Natural killer cell (primary cell): ENCODE results near the gene TMEM94. TPM values are rescaled to one million over a fixed set of nuclear protein-coding genes. Genes with fewer than 3 reads are reported as not detected.

Experiments used
- ATAC-seq, 3 donors: fragments of 150-1000 bp in 2 of 3; fragments of 200-7000 bp in 1 of 3; cut with Tn5 transposase; 1 replicate in 1 of 3; 2 replicates in 2 of 3; pipeline ENCODE4 v1.10.0; 2021; ENCODE audit warnings: mild to moderate bottlenecking in 2 of 3, moderate library complexity in 2 of 3
- DNase-seq, 2 donors: peaks; one replicate each; pipeline versions ENCODE4 v3.0.0 to v3.0.0-alpha.2; 2013 to 2021; ENCODE audit warnings: mixed read lengths in 1 of 2
- H3K27ac ChIP-seq: one replicate; pipeline ENCODE4 v1.5.1; 2013; ENCODE audit warnings: mild to moderate bottlenecking, low read length
- H3K27me3 ChIP-seq: one replicate; pipeline ENCODE4 v1.6.1; 2013; ENCODE audit warnings: low read length; ENCODE audit not compliant: control insufficient read depth, insufficient read depth
- H3K36me3 ChIP-seq: one replicate; pipeline ENCODE4 v1.6.1; 2013; ENCODE audit warnings: low read length; ENCODE audit not compliant: control insufficient read depth, insufficient read depth
- H3K4me1 ChIP-seq: one replicate; pipeline ENCODE4 v1.6.1; 2013; ENCODE audit warnings: low read length; ENCODE audit not compliant: control insufficient read depth, insufficient read depth
- H3K4me3 ChIP-seq: one replicate; pipeline ENCODE4 v1.5.1; 2013; ENCODE audit warnings: low read length
- H3K9me3 ChIP-seq: one replicate; pipeline ENCODE4 v1.6.1; 2013; ENCODE audit warnings: low read length; ENCODE audit not compliant: control insufficient read depth, insufficient read depth
- H3K27ac Mint-ChIP-seq, 2 donors: one replicate each; pipeline ENCODE4 v1.8.0; 2022; ENCODE audit warnings: mild to moderate bottlenecking in 2 of 2, mixed read lengths in 2 of 2, moderate library complexity in 1 of 2
- H3K27me3 Mint-ChIP-seq, 2 donors: one replicate each; pipeline ENCODE4 v1.8.0; 2022; ENCODE audit warnings: low read depth in 2 of 2, mixed read lengths in 2 of 2
- H3K36me3 Mint-ChIP-seq: one replicate; pipeline ENCODE4 v1.8.0; 2022; ENCODE audit warnings: mixed read lengths
- H3K4me1 Mint-ChIP-seq, 2 donors: one replicate each; pipeline ENCODE4 v1.8.0; 2022; ENCODE audit warnings: mixed read lengths in 2 of 2
- H3K4me3 Mint-ChIP-seq: one replicate; pipeline ENCODE4 v1.8.0; 2022; ENCODE audit warnings: mild to moderate bottlenecking, moderate library complexity, mixed read lengths
- H3K9me3 Mint-ChIP-seq, 2 donors: one replicate each; pipeline ENCODE4 v1.8.0; 2022; ENCODE audit warnings: mixed read lengths in 2 of 2
- CTCF ChIP-seq: fragments of 200-600 bp; IDR thresholded peaks from one replicate; pipeline ENCODE4 v1.8.0; 2022; ENCODE audit warnings: antibody characterized with exemption
- WGBS: methylation state at CpG from one replicate; pipeline ENCODE4 v1.1.7; 2013; ENCODE audit warnings: missing lambda C conversion rate; ENCODE audit not compliant: insufficient coverage; 5-methylcytosine and 5-hydroxymethylcytosine counted together
- intact Hi-C: fragments of 100-400 bp; cut with micrococcal nuclease; formaldehyde crosslinking; loops from one replicate; pipeline ENCODE4 v1.14.2; 2022
- total RNA-seq, 4 donors: library from RNA; stranded (reverse); fragments of 120-200 nt in 1 of 4; gene quantifications; one replicate each; pipeline versions ENCODE4 v1.2.3 to v1.2.4, GENCODE V29; 2013 to 2022

The TMEM94 gene
- total RNA-seq, 3 donors from 2014 or later (not counting 1 experiment from before 2014, with no cell fraction given), result 84.4 to 142 (median 104) TPM

GRCh38 chr17:75505152-75505409, 48.6 kb downstream of the TMEM94 start:
- no peaks in the 10 kb centered on the region for H3K27me3 Mint-ChIP-seq
- no peaks in the 10 kb centered on the region for H3K9me3 Mint-ChIP-seq
- no peak for DNase-seq
- peaks cover 0 to 9% of the 10 kb centered on the region in 2 donors for H3K4me1 Mint-ChIP-seq
- no peak overlapping the region for H3K27ac ChIP-seq
- H3K27me3 ChIP-seq, result no peaks in the 10 kb centered on the region
- H3K9me3 ChIP-seq, result no peaks in the 10 kb centered on the region
- no peak for ATAC-seq
- 90% methylated on average over 4 of the region's 4 CpGs for WGBS
- no peaks in the 10 kb centered on the region for H3K36me3 Mint-ChIP-seq
- H3K36me3 ChIP-seq, result no peaks in the 10 kb centered on the region
- peak overlapping the region; percentile 21 for H3K4me3 Mint-ChIP-seq
- no peak overlapping the region for H3K27ac Mint-ChIP-seq
- no peak overlapping the region for H3K4me3 ChIP-seq
- intact Hi-C loops, result no loop called here
- no peak for TF ChIP-seq CTCF
- H3K4me1 ChIP-seq, result peaks cover 21% of the 10 kb centered on the region

GRCh38 chr17:75505640-75506039, 49.2 kb downstream of the TMEM94 start:
- no peak overlapping the region for H3K27ac ChIP-seq
- H3K4me1 Mint-ChIP-seq, result peaks cover 0 to 9% of the 10 kb centered on the region in 2 donors

GRCh38 chr17:75506134-75506533, 49.7 kb downstream of the TMEM94 start:
- Mint-ChIP-seq H3K27me3 (no peaks in the 10 kb centered on the region), H3K4me3 (no peak overlapping the region), H3K36me3 (no peaks in the 10 kb centered on the region), H3K27ac (no peak overlapping the region), H3K4me1 (peaks cover 0 to 9% of the 10 kb centered on the region in 2 donors), H3K9me3 (no peaks in the 10 kb centered on the region)
- H3K9me3 ChIP-seq, result no peaks in the 10 kb centered on the region
- no peak overlapping the region for H3K27ac ChIP-seq
- H3K4me3 ChIP-seq, result no peak overlapping the region
- no peak for TF ChIP-seq CTCF
- H3K4me1 ChIP-seq, result peaks cover 21% of the 10 kb centered on the region
- ATAC-seq, result no peak
- no peaks in the 10 kb centered on the region for H3K36me3 ChIP-seq
- no peaks in the 10 kb centered on the region for H3K27me3 ChIP-seq
- intact Hi-C loops, result no loop called here
- DNase-seq, result no peak
- WGBS, result 88% methylated on average over 21 of the region's 21 CpGs

More at GRCh38 chr17:75505640-75506039, 49.2 kb downstream of the TMEM94 start:
- no peak for TF ChIP-seq CTCF
- H3K36me3 ChIP-seq, result no peaks in the 10 kb centered on the region
- intact Hi-C loops, result no loop called here
- WGBS, result 91% methylated on average over 15 of the region's 15 CpGs
- H3K4me3 Mint-ChIP-seq, result no peak overlapping the region
- no peak for DNase-seq
- no peak overlapping the region for H3K4me3 ChIP-seq
- H3K27me3 Mint-ChIP-seq, result no peaks in the 10 kb centered on the region
- no peaks in the 10 kb centered on the region for H3K9me3 Mint-ChIP-seq
- no peaks in the 10 kb centered on the region for H3K36me3 Mint-ChIP-seq
- no peak overlapping the region for H3K27ac Mint-ChIP-seq
- peaks cover 21% of the 10 kb centered on the region for H3K4me1 ChIP-seq
- no peaks in the 10 kb centered on the region for H3K27me3 ChIP-seq
- no peaks in the 10 kb centered on the region for H3K9me3 ChIP-seq
- ATAC-seq, result no peak

- no peaks in the 10 kb centered on the region for H3K36me3 Mint-ChIP-seq
- Histone ChIP-seq H3K4me3 (no peak overlapping the region), H3K4me1 (peaks cover 21% of the 10 kb centered on the region), H3K27ac (no peak overlapping the region), H3K9me3 (no peaks in the 10 kb centered on the region), H3K27me3 (no peaks in the 10 kb centered on the region), H3K36me3 (no peaks in the 10 kb centered on the region)
- H3K9me3 Mint-ChIP-seq, result no peaks in the 10 kb centered on the region
- 95% methylated on average over 20 of the region's 20 CpGs for WGBS
- DNase-seq (no peak), ATAC-seq (no peak)
- H3K4me3 Mint-ChIP-seq, result no peak overlapping the region
- TF ChIP-seq CTCF, result no peak
- peaks cover 0 to 9% of the 10 kb centered on the region in 2 donors for H3K4me1 Mint-ChIP-seq
- H3K27me3 Mint-ChIP-seq, result no peaks in the 10 kb centered on the region
- H3K27ac Mint-ChIP-seq, result no peak overlapping the region
- intact Hi-C loops, result no loop called here
Observed at GRCh38 chr17:75506888-75507287, 50.5 kb downstream of the TMEM94 start.
